ENCODE measurements around the gene SCNN1A. TPM values are rescaled to one million over a fixed set of nuclear protein-coding genes. Genes with fewer than 3 reads are reported as not detected.

Gene SCNN1A
- total RNA-seq, 2 experiments from 2014 or later = 1.1 to 2.0 TPM

DNA sequence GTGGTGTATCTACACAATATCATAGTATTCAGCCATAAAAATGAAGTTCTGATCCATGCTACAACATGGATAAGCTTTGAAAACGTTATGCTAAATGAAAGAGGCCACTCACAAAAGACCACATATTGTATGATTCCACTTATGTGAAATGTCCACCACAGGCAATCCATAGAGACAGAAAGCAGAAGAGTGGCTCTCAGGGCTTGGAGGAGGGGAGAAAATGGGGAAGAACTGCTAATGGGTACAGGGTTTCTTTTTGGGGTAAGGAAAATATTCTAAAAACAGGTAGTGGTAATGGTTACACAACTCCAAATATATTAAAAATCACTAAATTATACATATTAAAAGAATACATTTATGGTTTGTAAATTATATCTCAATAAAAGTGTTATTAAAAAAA, 16.5 kb downstream of the SCNN1A start:
- Mint-ChIP-seq H3K4me1 (ENCODE audit: low read depth) (peaks cover 21% of the 10 kb centered on the region), H3K9me3 (no peaks in the 10 kb centered on the region), H3K36me3 (ENCODE audit: low read depth) (no peaks in the 10 kb centered on the region), H3K4me3 (no peak overlapping the region), H3K27ac (no peak overlapping the region), H3K27me3 (no peaks in the 10 kb centered on the region)
- ChIA-PET CTCF (interaction anchor here (0.7 to 1.0 kb wide), 2 partner anchors 16 to 75 kb away, joined by 3 to 5 read pairs; no protein-coding TSS in a partner anchor), POLR2A (interaction anchor here (0.9 to 1.6 kb wide), 2 partner anchors 17 to 22 kb away, joined by 3 to 4 read pairs; partner anchors contain the start of gene TNFRSF1A)
- TF ChIP-seq, protein P1, sequence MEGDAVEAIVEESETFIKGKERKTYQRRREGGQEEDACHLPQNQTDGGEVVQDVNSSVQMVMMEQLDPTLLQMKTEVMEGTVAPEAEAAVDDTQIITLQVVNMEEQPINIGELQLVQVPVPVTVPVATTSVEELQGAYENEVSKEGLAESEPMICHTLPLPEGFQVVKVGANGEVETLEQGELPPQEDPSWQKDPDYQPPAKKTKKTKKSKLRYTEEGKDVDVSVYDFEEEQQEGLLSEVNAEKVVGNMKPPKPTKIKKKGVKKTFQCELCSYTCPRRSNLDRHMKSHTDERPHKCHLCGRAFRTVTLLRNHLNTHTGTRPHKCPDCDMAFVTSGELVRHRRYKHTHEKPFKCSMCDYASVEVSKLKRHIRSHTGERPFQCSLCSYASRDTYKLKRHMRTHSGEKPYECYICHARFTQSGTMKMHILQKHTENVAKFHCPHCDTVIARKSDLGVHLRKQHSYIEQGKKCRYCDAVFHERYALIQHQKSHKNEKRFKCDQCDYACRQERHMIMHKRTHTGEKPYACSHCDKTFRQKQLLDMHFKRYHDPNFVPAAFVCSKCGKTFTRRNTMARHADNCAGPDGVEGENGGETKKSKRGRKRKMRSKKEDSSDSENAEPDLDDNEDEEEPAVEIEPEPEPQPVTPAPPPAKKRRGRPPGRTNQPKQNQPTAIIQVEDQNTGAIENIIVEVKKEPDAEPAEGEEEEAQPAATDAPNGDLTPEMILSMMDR (IDR thresholded peaks at IDR 0.05) = no peak
- Histone ChIP-seq H3K9me3 (ENCODE audit: control insufficient read depth in 1 of 2, insufficient read depth in 1 of 2, low read length in 2 of 2) (no peaks in the 10 kb centered on the region), H3K27me3 (ENCODE audit: control insufficient read depth in 1 of 2, insufficient read depth in 2 of 2, low read length in 2 of 2) (no peaks in the 10 kb centered on the region), H3K27ac (ENCODE audit: low read depth in 1 of 2, low read length in 2 of 2) (no peak overlapping the region), H3K4me3 (ENCODE audit: low read length) (no peak overlapping the region), H3K36me3 (ENCODE audit: insufficient read depth, low read length) (no peaks in the 10 kb centered on the region), H3K4me1 (ENCODE audit: insufficient read depth, low read length) (peaks cover 37% of the 10 kb centered on the region)
- intact Hi-C loops (cut with DNase I, micrococcal nuclease) = no loop called here
- DNase-seq = peak in 1 of 14 experiments; percentile 19
- no peak for ATAC-seq (ENCODE audit: poor library complexity)

DNA sequence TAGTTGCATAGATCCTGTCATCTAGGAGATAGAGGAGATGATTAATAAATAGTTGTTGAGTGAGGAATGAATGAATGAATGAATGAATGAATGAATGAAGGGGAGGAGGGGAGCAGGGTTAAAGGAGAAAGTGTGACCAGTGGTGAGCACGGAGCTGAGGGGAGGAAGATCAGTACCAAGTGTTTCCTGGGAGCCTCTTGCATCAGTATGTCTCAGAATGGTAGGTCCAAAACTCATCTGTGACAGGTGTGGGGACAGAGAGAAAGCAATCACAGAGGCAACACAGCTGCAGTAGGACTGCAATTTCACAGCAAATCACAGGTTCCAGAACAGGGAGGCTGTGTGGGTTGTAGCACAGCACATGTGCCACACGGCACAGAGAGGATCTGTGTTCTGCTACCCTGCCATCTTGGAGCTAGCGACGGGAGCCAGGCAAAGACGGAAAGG, 19.0 kb downstream of the SCNN1A start:
- H3K9me3 ChIP-seq (ENCODE audit: control insufficient read depth in 1 of 2, insufficient read depth in 1 of 2, low read length in 2 of 2) = no peaks in the 10 kb centered on the region
- ChIA-PET POLR2A (interaction anchor here (0.6 to 1.1 kb wide), 2 partner anchors 16 to 20 kb away, joined by 3 read pairs; no protein-coding TSS in a partner anchor), CTCF (interaction anchor here (1.1 to 1.6 kb wide), 2 partner anchors 21 to 31 kb away, joined by 3 to 5 read pairs; no protein-coding TSS in a partner anchor)
- H3K4me1 ChIP-seq (ENCODE audit: insufficient read depth, low read length) = peaks cover 19% of the 10 kb centered on the region
- no peak overlapping the region for H3K27ac ChIP-seq (ENCODE audit: low read depth in 1 of 2, low read length in 2 of 2)
- ATAC-seq (ENCODE audit: poor library complexity) (no peak), DNase-seq (no peak)
- no peak overlapping the region for H3K27ac Mint-ChIP-seq
- H3K4me3 Mint-ChIP-seq = no peak overlapping the region
- H3K4me1 Mint-ChIP-seq (ENCODE audit: low read depth) = peaks cover 5% of the 10 kb centered on the region
- no peaks in the 10 kb centered on the region for H3K9me3 Mint-ChIP-seq
- TF ChIP-seq, protein P1 (IDR thresholded peaks at IDR 0.05) = no peak
- H3K27me3 Mint-ChIP-seq = no peaks in the 10 kb centered on the region
- no peaks in the 10 kb centered on the region for H3K36me3 ChIP-seq (ENCODE audit: insufficient read depth, low read length)
- intact Hi-C loops (cut with DNase I, micrococcal nuclease) = no loop called here
- no peaks in the 10 kb centered on the region for H3K27me3 ChIP-seq (ENCODE audit: control insufficient read depth in 1 of 2, insufficient read depth in 2 of 2, low read length in 2 of 2)
- H3K36me3 Mint-ChIP-seq (ENCODE audit: low read depth) = no peaks in the 10 kb centered on the region
- no peak overlapping the region for H3K4me3 ChIP-seq (ENCODE audit: low read length)

DNA sequence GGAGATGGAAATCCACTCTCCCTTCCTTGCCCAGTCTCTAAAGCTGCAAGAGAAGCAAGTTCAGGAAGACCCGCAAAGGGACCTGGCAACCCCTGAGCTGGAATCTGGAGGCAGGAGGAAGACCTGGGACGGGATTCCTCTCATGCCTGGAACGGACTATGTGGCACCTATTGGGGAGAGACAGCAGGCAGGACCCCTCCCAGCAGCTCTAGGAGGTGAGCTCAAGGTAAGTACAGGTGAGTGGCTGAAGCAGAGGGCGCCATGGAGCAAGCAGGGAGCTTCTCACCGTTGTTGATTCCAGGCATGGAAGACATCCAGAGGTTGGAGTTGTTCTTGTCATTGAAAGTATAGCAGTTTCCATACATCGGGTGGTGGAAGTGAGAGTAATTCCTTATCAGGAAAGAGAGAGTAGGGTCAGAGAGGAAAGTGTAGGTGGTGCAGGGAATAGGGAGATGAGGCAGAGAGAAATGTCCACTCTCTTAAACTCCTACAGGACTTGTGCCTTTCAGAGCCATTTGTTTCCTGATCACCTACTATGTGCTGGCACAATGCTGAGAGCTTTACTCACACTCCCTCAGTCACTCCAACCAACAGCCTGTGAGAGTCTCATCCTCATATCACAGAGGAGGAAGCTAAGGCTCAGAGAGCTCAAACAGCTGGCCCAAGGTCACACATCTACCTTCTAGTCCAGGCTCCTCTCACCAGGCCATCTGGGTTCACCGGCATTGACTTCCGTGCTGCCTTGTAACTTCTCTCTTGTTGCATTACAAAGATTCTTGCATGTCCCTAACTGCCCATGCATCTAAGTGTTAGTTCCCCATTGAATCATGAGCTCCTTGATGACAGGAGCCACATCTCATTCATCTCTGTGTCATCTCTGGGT, 19.6 kb downstream of the SCNN1A start:
- no peaks in the 10 kb centered on the region for H3K36me3 ChIP-seq (ENCODE audit: insufficient read depth, low read length)
- no peak overlapping the region for H3K27ac ChIP-seq (ENCODE audit: low read depth in 1 of 2, low read length in 2 of 2)
- Mint-ChIP-seq H3K36me3 (ENCODE audit: low read depth) (no peaks in the 10 kb centered on the region), H3K27ac (no peak overlapping the region), H3K4me3 (no peak overlapping the region), H3K27me3 (no peaks in the 10 kb centered on the region), H3K9me3 (no peaks in the 10 kb centered on the region), H3K4me1 (ENCODE audit: low read depth) (no peaks in the 10 kb centered on the region)
- no peaks in the 10 kb centered on the region for H3K27me3 ChIP-seq (ENCODE audit: control insufficient read depth in 1 of 2, insufficient read depth in 2 of 2, low read length in 2 of 2)
- intact Hi-C loops (cut with DNase I, micrococcal nuclease) = no loop called here
- peak in 2 of 14 experiments; percentile 48 to 63 for DNase-seq
- ChIA-PET POLR2A (interaction anchor here (0.6 to 1.1 kb wide), 3 partner anchors 12 to 19 kb away, joined by 3 read pairs; no protein-coding TSS in a partner anchor), CTCF (interaction anchor here (1.1 to 1.6 kb wide), 2 partner anchors 20 to 30 kb away, joined by 3 to 5 read pairs; no protein-coding TSS in a partner anchor)
- TF ChIP-seq, protein P1 (IDR thresholded peaks at IDR 0.05) = no peak
- peaks cover 14% of the 10 kb centered on the region for H3K4me1 ChIP-seq (ENCODE audit: insufficient read depth, low read length)
- no peak for ATAC-seq (ENCODE audit: poor library complexity)
- H3K9me3 ChIP-seq (ENCODE audit: control insufficient read depth in 1 of 2, insufficient read depth in 1 of 2, low read length in 2 of 2) = no peaks in the 10 kb centered on the region
- no peak overlapping the region for H3K4me3 ChIP-seq (ENCODE audit: low read length)
